Prostate gland (tissue), 2 donors: Measurements from ENCODE around the gene RGMB. TPM values are rescaled to one million over a fixed set of nuclear protein-coding genes. Genes with fewer than 3 reads are reported as not detected.
A peak's percentile ranks its signal among the peaks of the same experiment; 100 is the strongest.

ENCODE experiments used
- DNase-seq: peaks from one replicate; pipeline ENCODE4 v3.0.0-alpha.2; 2019; ENCODE audit warnings: low spot score
- H3K27ac ChIP-seq, 2 donors: fragments of 200-600 bp; sonication (generic); 2 replicates each; pipeline ENCODE4 v1.5.1; 2017 to 2019
- H3K27me3 ChIP-seq: fragments of 200-600 bp; sonication (generic); replicated peaks from 2 replicates; pipeline ENCODE4 v1.5.1; 2019; ENCODE audit not compliant: insufficient read depth
- H3K36me3 ChIP-seq, 2 donors: fragments of 200-600 bp; sonication (generic); 1 replicate in 1 of 2; 2 replicates in 1 of 2; pipeline versions ENCODE4 v1.5.1 to v1.8.1; 2017 to 2019
- H3K4me1 ChIP-seq: fragments of 200-600 bp; sonication (generic); replicated peaks from 2 replicates; pipeline ENCODE4 v1.5.1; 2019
- H3K4me3 ChIP-seq, 2 donors: fragments of 200-600 bp; sonication (generic); 2 replicates each; pipeline ENCODE4 v1.5.1; 2017 to 2019
- H3K9me3 ChIP-seq: fragments of 200-600 bp; sonication (generic); 2 replicates; pipeline ENCODE4 v1.5.1; 2017
- POLR2A ChIP-seq: fragments of 450-650 bp; IDR thresholded peaks from one replicate; pipeline ENCODE4 v1.6.1; 2016; ENCODE audit warnings: antibody characterized with exemption, mild to moderate bottlenecking
- POLR2AphosphoS5 ChIP-seq: sonication (generic); formaldehyde crosslinking; IDR thresholded peaks from one replicate; pipeline ENCODE4 v1.6.1; 2017; ENCODE audit warnings: antibody characterized with exemption
- WGBS: methylation state at CpG from one replicate; pipeline ENCODE4 v1.1.5; 2018; 5-methylcytosine and 5-hydroxymethylcytosine counted together
- intact Hi-C: fragments of 100-400 bp; cut with DNase I; formaldehyde crosslinking; loops from one replicate; pipeline ENCODE4 v1.14.2; 2022
- total RNA-seq, 2 donors: library from RNA; depleted of rRNA; stranded (reverse); fragments of >200 nt; gene quantifications; one replicate each; pipeline ENCODE4 v1.1.0, GENCODE V29; 2016
- TF ChIP-seq, protein P1 (sequence below), 4 experiments: fragments of 200-600 bp in 2 of 4; fragments of 450-650 bp in 2 of 4; sonication (generic) in 2 of 4; IDR thresholded peaks; 1 replicate in 3 of 4; 2 replicates in 1 of 4; pipeline ENCODE4 v1.5.1; 2016 to 2019; ENCODE audit warnings: antibody characterized with exemption in 4 of 4, mild to moderate bottlenecking in 2 of 4, moderate library complexity in 2 of 4

Gene RGMB
- total RNA-seq, 2 donors from 2014 or later: 56.5 to 62.2 TPM

- Histone ChIP-seq H3K36me3 (no peaks in the 10 kb centered on the region), H3K27me3 (no peaks in the 10 kb centered on the region), H3K27ac (no peak overlapping the region), H3K9me3 (no peaks in the 10 kb centered on the region), H3K4me3 (no peak overlapping the region), H3K4me1 (no peaks in the 10 kb centered on the region)
- TF ChIP-seq POLR2AphosphoS5 (no peak), POLR2A (no peak)
- TF ChIP-seq, protein P1, sequence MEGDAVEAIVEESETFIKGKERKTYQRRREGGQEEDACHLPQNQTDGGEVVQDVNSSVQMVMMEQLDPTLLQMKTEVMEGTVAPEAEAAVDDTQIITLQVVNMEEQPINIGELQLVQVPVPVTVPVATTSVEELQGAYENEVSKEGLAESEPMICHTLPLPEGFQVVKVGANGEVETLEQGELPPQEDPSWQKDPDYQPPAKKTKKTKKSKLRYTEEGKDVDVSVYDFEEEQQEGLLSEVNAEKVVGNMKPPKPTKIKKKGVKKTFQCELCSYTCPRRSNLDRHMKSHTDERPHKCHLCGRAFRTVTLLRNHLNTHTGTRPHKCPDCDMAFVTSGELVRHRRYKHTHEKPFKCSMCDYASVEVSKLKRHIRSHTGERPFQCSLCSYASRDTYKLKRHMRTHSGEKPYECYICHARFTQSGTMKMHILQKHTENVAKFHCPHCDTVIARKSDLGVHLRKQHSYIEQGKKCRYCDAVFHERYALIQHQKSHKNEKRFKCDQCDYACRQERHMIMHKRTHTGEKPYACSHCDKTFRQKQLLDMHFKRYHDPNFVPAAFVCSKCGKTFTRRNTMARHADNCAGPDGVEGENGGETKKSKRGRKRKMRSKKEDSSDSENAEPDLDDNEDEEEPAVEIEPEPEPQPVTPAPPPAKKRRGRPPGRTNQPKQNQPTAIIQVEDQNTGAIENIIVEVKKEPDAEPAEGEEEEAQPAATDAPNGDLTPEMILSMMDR (IDR thresholded peaks at IDR 0.05): no peak
- DNase-seq: no peak
- WGBS: 62% methylated on average over 6 of the region's 6 CpGs
- intact Hi-C loops: no loop called here
Measured at GRCh38 chr5:98816582-98817222, 43.2 kb downstream of the RGMB start.

DNA sequence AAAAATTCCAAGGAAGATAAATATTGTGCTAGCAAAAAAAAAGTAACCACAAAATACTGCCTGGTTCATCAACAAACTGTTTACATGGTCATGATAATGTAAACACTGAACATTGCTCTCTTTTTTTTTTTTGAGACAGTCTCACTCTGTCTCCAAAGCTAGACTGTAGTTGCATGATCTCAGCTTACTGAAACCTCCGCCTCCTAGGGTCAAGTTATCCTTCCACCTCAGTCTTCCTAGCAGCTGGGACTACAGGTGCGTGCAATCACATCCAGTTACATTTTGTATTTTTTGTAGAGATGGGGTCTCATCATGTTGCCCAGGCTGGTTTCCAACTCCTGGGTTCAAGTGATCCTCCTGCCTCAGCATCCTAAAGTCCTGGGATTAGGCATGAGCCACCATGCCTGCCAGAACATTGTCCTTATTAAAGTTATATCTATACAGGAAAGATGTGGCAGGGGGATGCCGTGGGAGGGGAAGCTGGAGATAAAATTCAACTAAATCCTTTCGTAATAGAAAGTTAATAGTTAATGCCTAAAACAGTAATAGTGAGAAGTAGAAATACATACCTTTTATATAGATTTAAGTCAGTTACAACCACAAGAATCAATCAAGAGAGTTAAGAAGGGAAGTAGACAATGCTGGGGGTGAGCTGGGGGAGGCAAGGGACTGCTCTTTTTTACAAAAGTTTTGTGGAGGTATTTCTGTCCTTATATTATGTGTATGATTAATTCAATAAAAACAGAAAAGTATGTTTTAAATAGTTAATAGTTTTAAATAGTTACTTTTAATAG is 52.3 kb downstream of the RGMB start:
- H3K36me3 ChIP-seq: no peaks in the 10 kb centered on the region
- no peaks in the 10 kb centered on the region for H3K9me3 ChIP-seq
- WGBS: 85% methylated on average over 4 of the region's 4 CpGs
- no peaks in the 10 kb centered on the region for H3K27me3 ChIP-seq
- H3K4me3 ChIP-seq: no peak overlapping the region
- DNase-seq: no peak
- no peak for TF ChIP-seq POLR2A
- TF ChIP-seq POLR2AphosphoS5: no peak
- TF ChIP-seq, protein P1 (IDR thresholded peaks at IDR 0.05): no peak
- no peak overlapping the region for H3K27ac ChIP-seq
- no peaks in the 10 kb centered on the region for H3K4me1 ChIP-seq
- intact Hi-C loops: loop anchor here (5.0 kb wide), 1 partner anchor 1593 kb away; no protein-coding TSS in a partner anchor

GRCh38 chr5:98827161-98827560 is 53.7 kb downstream of the RGMB start:
- Histone ChIP-seq H3K9me3 (no peaks in the 10 kb centered on the region), H3K36me3 (no peaks in the 10 kb centered on the region), H3K27me3 (no peaks in the 10 kb centered on the region), H3K27ac (no peak overlapping the region), H3K4me3 (no peak overlapping the region), H3K4me1 (no peaks in the 10 kb centered on the region)
- peak; percentile 22 for DNase-seq
- TF ChIP-seq, protein P1 (IDR thresholded peaks at IDR 0.05): peak; percentile 22 to 74 (median 58)
- TF ChIP-seq POLR2A (no peak), POLR2AphosphoS5 (no peak)
- intact Hi-C loops: loop anchor here (5.0 kb wide), 1 partner anchor 1595 kb away; no protein-coding TSS in a partner anchor
- 24% methylated on average over 1 of the region's 1 CpG for WGBS

- TF ChIP-seq, protein P1 (IDR thresholded peaks at IDR 0.05): no peak
- TF ChIP-seq POLR2A (no peak), POLR2AphosphoS5 (no peak)
- Histone ChIP-seq H3K27me3 (no peaks in the 10 kb centered on the region), H3K9me3 (no peaks in the 10 kb centered on the region), H3K36me3 (no peaks in the 10 kb centered on the region), H3K27ac (no peak overlapping the region), H3K4me3 (no peak overlapping the region), H3K4me1 (no peaks in the 10 kb centered on the region)
- 72% methylated on average over 7 of the region's 7 CpGs for WGBS
- DNase-seq: no peak
- intact Hi-C loops: loop anchor here (5.0 kb wide), 1 partner anchor 1595 kb away; no protein-coding TSS in a partner anchor
Measured at GRCh38 chr5:98827588-98828284, 54.3 kb downstream of the RGMB start.
